OCI-LY1 (cell line): Measurements from ENCODE around the gene CTSD.
"Not testable (repeated sequence)": the region's sequence is repeated elsewhere in the genome, so short reads cannot be mapped to it uniquely, and the experiment has no call there.

Experiments used
- H2AFZ ChIP-seq: fragments of 200-600 bp; sonication (generic), shearing (Covaris generic); 2 replicates; pipeline ENCODE4 v1.6.0; 2014; ENCODE audit warnings: antibody characterized with exemption, mild to moderate bottlenecking, low read length
- H3F3A ChIP-seq: fragments of 200-600 bp; sonication (generic), shearing (Covaris generic); 2 replicates; pipeline ENCODE4 v1.6.0; 2014; ENCODE audit warnings: mild to moderate bottlenecking, antibody characterized with exemption, low read length, moderate library complexity; ENCODE audit not compliant: insufficient read depth
- H3K27ac ChIP-seq: fragments of 200-600 bp; sonication (generic); 2 replicates; pipeline ENCODE4 v1.5.1; 2014; ENCODE audit warnings: low read length, mixed run types, mild to moderate bottlenecking, low read depth; ENCODE audit not compliant: poor library complexity, severe bottlenecking
- H3K27me3 ChIP-seq: fragments of 200-600 bp; sonication (generic); 2 replicates; pipeline ENCODE4 v1.6.0; 2014; ENCODE audit warnings: antibody characterized with exemption, mild to moderate bottlenecking, low read length, moderate library complexity; ENCODE audit not compliant: insufficient read depth
- H3K36me3 ChIP-seq: fragments of 200-600 bp; sonication (generic); 2 replicates; pipeline ENCODE4 v1.6.1; 2014; ENCODE audit warnings: mild to moderate bottlenecking, antibody characterized with exemption, low read length, moderate library complexity, mixed read lengths; ENCODE audit not compliant: insufficient read depth
- H3K4me1 ChIP-seq: fragments of 200-600 bp; sonication (generic); 2 replicates; pipeline ENCODE4 v1.5.1; 2014; ENCODE audit warnings: mild to moderate bottlenecking, low read length, moderate library complexity; ENCODE audit not compliant: insufficient read depth, severe bottlenecking
- H3K4me2 ChIP-seq: fragments of 200-600 bp; sonication (generic), shearing (Covaris generic); 2 replicates; pipeline ENCODE4 v1.6.1; 2014; ENCODE audit warnings: low read length
- H3K4me3 ChIP-seq: fragments of 200-600 bp; sonication (generic); 2 replicates; pipeline ENCODE4 v1.5.1; 2014; ENCODE audit warnings: low read length, low read depth, mild to moderate bottlenecking, mixed read lengths; ENCODE audit not compliant: poor library complexity, severe bottlenecking
- H3K79me2 ChIP-seq: fragments of 200-600 bp; shearing (Covaris generic); 2 replicates; pipeline ENCODE4 v1.6.1; 2016; ENCODE audit warnings: mixed run types, low read length, mixed read lengths; ENCODE audit not compliant: insufficient read depth
- H3K9ac ChIP-seq: fragments of 200-600 bp; sonication (generic), shearing (Covaris generic); 2 replicates; pipeline ENCODE4 v1.6.1; 2014; ENCODE audit warnings: mild to moderate bottlenecking, low read length, mixed read lengths
- H3K9me2 ChIP-seq: fragments of 200-600 bp; sonication (generic), shearing (Covaris generic); 2 replicates; pipeline ENCODE4 v1.6.1; 2014; ENCODE audit warnings: low read depth, mild to moderate bottlenecking, low read length, mixed read lengths
- H3K9me3 ChIP-seq: fragments of 200-600 bp; shearing (Covaris generic); 2 replicates; pipeline ENCODE4 v1.6.1; 2014; ENCODE audit warnings: low read length, mixed read lengths
- H4K20me1 ChIP-seq: fragments of 200-600 bp; sonication (generic), shearing (Covaris generic); 2 replicates; pipeline ENCODE4 v1.6.0; 2016; ENCODE audit warnings: mild to moderate bottlenecking, low read length; ENCODE audit not compliant: insufficient read depth
- CTCF ChIP-seq: fragments of 200-600 bp; sonication (generic), shearing (Covaris generic); IDR thresholded peaks from 2 replicates; pipeline ENCODE4 v1.5.1; 2017; ENCODE audit warnings: mild to moderate bottlenecking, antibody characterized with exemption, low read length, moderate library complexity, mixed read lengths
- EZH2 ChIP-seq: fragments of 200-600 bp; sonication (generic), shearing (Covaris generic); IDR thresholded peaks from 2 replicates; pipeline ENCODE4 v1.8.0; 2017; ENCODE audit warnings: borderline replicate concordance, mixed run types, mild to moderate bottlenecking, antibody characterized with exemption, low read length, moderate library complexity, mixed read lengths

Gene CTSD

GRCh38 chr11:1805525-1805924, 41.8 kb upstream of the CTSD start:
- Histone ChIP-seq H3K9me3 (0 out of 2 replicates have a peak, but pooled peaks cover 3% of the 10 kb centered on the region), H3K4me3 (no peak overlapping the region), H3K27ac (no peak overlapping the region), H4K20me1 (no peaks in the 10 kb centered on the region), H2AFZ (no peak overlapping the region), H3K9ac (no peak overlapping the region), H3K79me2 (no peaks in the 10 kb centered on the region), H3F3A (no peaks in the 10 kb centered on the region), H3K9me2 (no peaks in the 10 kb centered on the region), H3K27me3 (no peaks in the 10 kb centered on the region; the same call in 1 of the 2 replicates), H3K36me3 (no peaks in the 10 kb centered on the region), H3K4me1 (no peaks in the 10 kb centered on the region), H3K4me2 (no peak overlapping the region)
- TF ChIP-seq CTCF (no peak), EZH2 (no peak)

- not testable (repeated sequence) for H3K27me3 ChIP-seq, H3K4me1 ChIP-seq, H2AFZ ChIP-seq, H3K9me2 ChIP-seq, H3K36me3 ChIP-seq, H3K79me2 ChIP-seq, H3F3A ChIP-seq, H3K27ac ChIP-seq, H3K4me2 ChIP-seq, H3K9ac ChIP-seq, H3K9me3 ChIP-seq, H3K4me3 ChIP-seq, H4K20me1 ChIP-seq
These were observed 40.2 kb upstream of the CTSD start for GRCh38 chr11:1803835-1804519.

GRCh38 chr11:1803246-1803645, 39.5 kb upstream of the CTSD start:
- Histone ChIP-seq H3K4me1 (no peaks in the 10 kb centered on the region), H3K27ac (no peak overlapping the region), H3K9me3 (no peaks in the 10 kb centered on the region), H3F3A (no peaks in the 10 kb centered on the region), H3K4me2 (no peak overlapping the region), H3K79me2 (no peaks in the 10 kb centered on the region), H2AFZ (no peak overlapping the region), H3K9me2 (no peaks in the 10 kb centered on the region), H3K4me3 (no peak overlapping the region), H3K36me3 (no peaks in the 10 kb centered on the region), H3K27me3 (no peaks in the 10 kb centered on the region), H3K9ac (no peak overlapping the region), H4K20me1 (no peaks in the 10 kb centered on the region)
- TF ChIP-seq EZH2: no peak
- TF ChIP-seq CTCF: no peak
